Lower leg skin (tissue), 3 donors: ENCODE measurements around the gene UVSSA.

Source experiments
- CTCF ChIP-seq, 3 donors: fragments of 450-650 bp; IDR thresholded peaks; one replicate each; pipeline ENCODE4 v1.5.1; 2016; ENCODE audit warnings: antibody characterized with exemption in 3 of 3, mild to moderate bottlenecking in 3 of 3, moderate library complexity in 2 of 3
- POLR2A ChIP-seq, 2 donors: fragments of 450-650 bp; IDR thresholded peaks; one replicate each; pipeline ENCODE4 v1.6.1; 2016 to 2017; ENCODE audit warnings: antibody characterized with exemption in 2 of 2, mild to moderate bottlenecking in 1 of 2, moderate library complexity in 1 of 2

- TF ChIP-seq POLR2A (IDR thresholded peaks at IDR 0.05): no peak
- TF ChIP-seq CTCF (IDR thresholded peaks at IDR 0.05): no peak
These were observed 69.9 kb downstream of the UVSSA start for GRCh38 chr4:1416948-1417260.
